Bronchial epithelial cell (primary cell): ENCODE results near the gene ZDHHC11. TPM values are rescaled to one million over a fixed set of nuclear protein-coding genes. Genes with fewer than 3 reads are reported as not detected.
"Not testable (repeated sequence)": the region's sequence is repeated elsewhere in the genome, so short reads cannot be mapped to it uniquely, and the experiment has no call there.

Source experiments
- DNase-seq: peaks from one replicate; pipeline ENCODE4 v3.0.0-alpha.2; 2010; ENCODE audit warnings: low read depth
- FAIRE-seq: peaks from 2 replicates; lab custom pipeline; 2011; peaks lifted over from hg19 to GRCh38; lab: Jason Lieb, UNC
- H3K27me3 ChIP-seq: 2 replicates; pipeline ENCODE4 v1.5.1; 2011; ENCODE audit warnings: low read length; ENCODE audit not compliant: control insufficient read depth, insufficient read depth
- H3K36me3 ChIP-seq: 2 replicates; pipeline ENCODE4 v1.5.1; 2011; ENCODE audit warnings: low read length; ENCODE audit not compliant: control insufficient read depth, insufficient read depth
- H3K4me3 ChIP-seq: 2 replicates; pipeline ENCODE4 v1.5.1; 2011; ENCODE audit warnings: mild to moderate bottlenecking, low read depth, low read length, control low read depth
- total RNA-seq: library from RNA; depleted of rRNA; stranded (reverse); fragments of >200 nt; gene quantifications from 2 replicates; pipeline ENCODE4 v1.2.1, GENCODE V29; 2014
- TF ChIP-seq, protein P1 (sequence below): IDR thresholded peaks from 2 replicates; pipeline ENCODE4 v1.5.1; 2011; ENCODE audit warnings: mild to moderate bottlenecking, moderate library complexity, low read length, control low read depth, inconsistent platforms; ENCODE audit not compliant: insufficient read depth, severe bottlenecking

ZDHHC11 gene
- total RNA-seq, 1 donor from 2014 or later, result 0.53 TPM

DNA sequence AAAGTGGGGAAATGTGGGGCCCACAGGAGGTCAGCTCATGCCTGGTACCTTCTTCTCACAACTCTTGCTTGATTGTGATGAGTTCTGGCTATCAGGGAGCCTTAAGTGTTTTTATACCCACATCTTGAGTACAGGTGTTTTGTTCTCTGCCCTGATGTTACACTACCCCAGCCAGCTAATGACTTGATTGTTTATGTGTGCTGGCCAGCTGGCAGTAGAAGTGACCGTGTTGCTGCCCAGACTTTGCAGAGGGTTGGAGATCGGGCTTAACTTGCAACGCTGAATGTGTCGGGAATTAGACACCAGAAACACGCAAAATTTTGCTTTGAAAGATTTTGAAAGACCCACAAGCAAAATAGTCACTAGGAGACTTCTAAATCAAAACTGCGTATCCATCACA lies 49.3 kb downstream of the ZDHHC11 start:
- FAIRE-seq, result no peak
- TF ChIP-seq, protein P1, sequence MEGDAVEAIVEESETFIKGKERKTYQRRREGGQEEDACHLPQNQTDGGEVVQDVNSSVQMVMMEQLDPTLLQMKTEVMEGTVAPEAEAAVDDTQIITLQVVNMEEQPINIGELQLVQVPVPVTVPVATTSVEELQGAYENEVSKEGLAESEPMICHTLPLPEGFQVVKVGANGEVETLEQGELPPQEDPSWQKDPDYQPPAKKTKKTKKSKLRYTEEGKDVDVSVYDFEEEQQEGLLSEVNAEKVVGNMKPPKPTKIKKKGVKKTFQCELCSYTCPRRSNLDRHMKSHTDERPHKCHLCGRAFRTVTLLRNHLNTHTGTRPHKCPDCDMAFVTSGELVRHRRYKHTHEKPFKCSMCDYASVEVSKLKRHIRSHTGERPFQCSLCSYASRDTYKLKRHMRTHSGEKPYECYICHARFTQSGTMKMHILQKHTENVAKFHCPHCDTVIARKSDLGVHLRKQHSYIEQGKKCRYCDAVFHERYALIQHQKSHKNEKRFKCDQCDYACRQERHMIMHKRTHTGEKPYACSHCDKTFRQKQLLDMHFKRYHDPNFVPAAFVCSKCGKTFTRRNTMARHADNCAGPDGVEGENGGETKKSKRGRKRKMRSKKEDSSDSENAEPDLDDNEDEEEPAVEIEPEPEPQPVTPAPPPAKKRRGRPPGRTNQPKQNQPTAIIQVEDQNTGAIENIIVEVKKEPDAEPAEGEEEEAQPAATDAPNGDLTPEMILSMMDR, result no peak
- H3K4me3 ChIP-seq, result no peak overlapping the region
- DNase-seq, result no peak
- no peaks in the 10 kb centered on the region for H3K36me3 ChIP-seq
- H3K27me3 ChIP-seq, result no peaks in the 10 kb centered on the region

DNA sequence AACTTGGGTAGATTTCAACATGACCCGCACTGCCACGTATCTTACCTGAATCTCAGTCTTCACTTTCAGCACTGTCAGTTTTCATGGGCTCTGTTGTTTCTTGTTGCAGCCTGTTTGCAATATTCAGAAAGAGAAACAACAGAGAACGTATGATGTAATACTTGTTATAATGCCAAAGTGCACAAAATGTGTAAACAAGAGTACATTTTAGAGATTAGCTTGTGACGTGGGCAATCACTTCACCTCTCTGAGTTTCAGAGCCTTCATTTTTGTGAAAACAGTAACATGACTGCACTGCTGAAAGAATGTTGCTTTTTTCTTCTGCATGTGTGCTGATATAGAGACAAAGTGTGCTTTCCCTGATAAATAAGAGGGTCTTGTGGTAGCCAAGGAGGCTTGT lies 49.7 kb downstream of the ZDHHC11 start:
- FAIRE-seq, H3K27me3 ChIP-seq, H3K4me3 ChIP-seq, H3K36me3 ChIP-seq: not testable (repeated sequence)
- DNase-seq, result peak; percentile 80

DNA sequence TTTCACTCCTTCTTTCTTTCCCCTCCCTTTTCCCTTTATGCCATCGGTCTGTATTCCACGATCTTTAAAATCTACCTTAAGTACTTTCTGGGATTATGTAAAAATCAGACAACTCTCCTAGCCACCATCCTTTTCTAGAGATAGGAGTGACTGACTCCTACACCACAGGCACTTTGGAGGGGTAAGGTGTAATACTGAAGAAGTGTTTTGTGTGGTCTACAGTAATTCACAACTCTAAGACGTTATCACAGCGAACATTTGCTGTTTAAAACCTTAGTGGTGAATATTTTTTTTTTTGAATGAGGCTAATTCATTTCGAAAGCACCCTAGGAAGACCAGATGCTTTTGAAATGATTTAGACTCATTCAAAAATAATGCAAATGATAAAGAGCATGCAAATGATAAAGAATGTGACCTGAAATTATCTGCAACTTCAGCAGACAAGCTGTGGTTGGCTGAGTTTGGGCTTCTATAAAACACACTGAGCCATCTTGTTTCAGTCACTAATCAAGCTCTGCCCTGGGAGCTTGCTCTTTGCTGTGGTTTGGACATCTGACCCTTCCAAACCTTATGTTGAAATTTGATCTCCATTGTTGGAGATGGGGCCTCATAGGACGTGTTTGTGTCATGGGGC lies 52.2 kb downstream of the ZDHHC11 start:
- not testable (repeated sequence) for FAIRE-seq

DNA sequence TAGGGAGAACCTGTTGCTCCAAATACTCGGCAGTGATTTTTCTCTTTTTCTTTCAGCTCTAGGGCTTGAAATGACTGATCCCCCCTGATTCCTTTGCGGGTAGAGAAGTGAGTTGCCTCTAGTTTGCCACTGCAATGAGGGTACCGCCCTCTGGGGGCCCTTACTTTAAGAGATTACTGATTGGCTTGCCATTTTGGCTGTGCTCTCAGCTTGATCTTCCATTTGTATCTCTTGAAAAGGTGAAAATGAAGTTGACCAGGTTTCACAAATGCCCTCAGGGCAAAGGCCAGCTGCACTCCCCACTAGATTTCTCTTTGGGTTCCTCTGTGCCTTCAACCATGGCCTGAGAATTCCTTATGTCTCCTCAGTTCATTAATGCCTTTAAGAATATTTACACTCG lies 52.8 kb downstream of the ZDHHC11 start:
- H3K4me3 ChIP-seq, DNase-seq, H3K36me3 ChIP-seq, FAIRE-seq, H3K27me3 ChIP-seq: not testable (repeated sequence)

More for the DNA sequence above, 52.2 kb downstream of the ZDHHC11 start:
- H3K4me3 ChIP-seq, H3K27me3 ChIP-seq, H3K36me3 ChIP-seq, DNase-seq: not testable (repeated sequence)

DNA sequence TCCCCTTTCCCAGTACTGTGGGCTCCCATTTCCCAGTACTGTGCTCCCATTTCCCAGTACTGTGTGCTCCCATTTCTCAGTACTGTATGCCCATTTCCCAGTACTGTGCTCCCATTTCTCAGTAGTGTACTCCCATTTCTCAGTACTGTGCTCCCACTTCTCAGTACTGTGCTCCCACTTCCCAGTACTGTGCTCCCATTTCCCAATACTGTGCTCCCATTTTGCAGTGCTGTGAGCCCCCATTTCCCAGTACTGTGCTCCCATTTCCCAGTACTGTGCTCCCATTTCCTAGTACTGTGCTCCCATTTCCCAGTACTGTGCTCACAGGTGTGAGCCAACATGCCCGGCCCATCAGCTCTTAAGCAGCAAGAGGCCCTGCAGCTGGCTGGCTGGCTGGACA lies 54.9 kb downstream of the ZDHHC11 start:
- not testable (repeated sequence) for FAIRE-seq, H3K36me3 ChIP-seq, DNase-seq, H3K27me3 ChIP-seq, H3K4me3 ChIP-seq

DNA sequence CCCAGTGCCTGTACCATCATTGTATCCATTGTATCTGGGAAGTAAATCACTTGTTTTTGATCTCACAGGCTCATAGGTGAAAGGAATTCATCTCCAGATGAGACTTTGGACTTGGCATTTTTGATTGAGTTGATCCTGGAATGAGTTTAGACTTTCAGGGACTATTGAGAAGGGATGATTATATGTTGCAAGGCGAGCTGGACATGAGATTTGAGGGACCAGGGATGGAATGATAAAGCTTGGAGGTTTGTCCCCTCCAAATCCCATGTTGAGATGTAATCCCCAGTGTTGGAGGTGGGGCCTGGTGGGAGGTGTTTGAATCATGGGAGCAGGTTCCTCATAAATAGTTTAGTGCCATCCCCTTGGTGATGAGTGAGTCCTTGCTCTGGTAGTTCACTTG lies 55.8 kb downstream of the ZDHHC11 start:
- FAIRE-seq, H3K27me3 ChIP-seq, H3K36me3 ChIP-seq, DNase-seq, H3K4me3 ChIP-seq: not testable (repeated sequence)

DNA sequence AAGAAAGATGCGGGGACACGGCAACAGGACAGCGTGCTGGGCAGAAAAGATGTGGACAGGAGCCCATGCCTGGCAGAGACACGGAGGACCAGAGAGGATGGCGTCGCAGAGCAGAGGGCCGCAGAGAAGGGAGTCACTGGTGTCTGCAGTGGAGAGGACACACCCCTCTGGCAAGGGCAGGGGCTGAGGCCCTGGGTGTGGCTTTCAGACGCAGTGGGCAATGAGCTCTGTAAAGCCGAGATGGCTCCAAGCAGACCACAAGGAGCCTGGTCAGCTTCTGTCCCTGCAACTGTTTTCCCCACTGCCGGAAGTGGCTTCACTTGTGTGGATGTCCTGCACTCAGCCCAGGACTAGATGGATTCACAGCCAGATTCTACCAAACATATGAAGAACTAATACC lies 62.1 kb downstream of the ZDHHC11 start:
- FAIRE-seq, DNase-seq, H3K27me3 ChIP-seq, H3K36me3 ChIP-seq, H3K4me3 ChIP-seq: not testable (repeated sequence)

DNA sequence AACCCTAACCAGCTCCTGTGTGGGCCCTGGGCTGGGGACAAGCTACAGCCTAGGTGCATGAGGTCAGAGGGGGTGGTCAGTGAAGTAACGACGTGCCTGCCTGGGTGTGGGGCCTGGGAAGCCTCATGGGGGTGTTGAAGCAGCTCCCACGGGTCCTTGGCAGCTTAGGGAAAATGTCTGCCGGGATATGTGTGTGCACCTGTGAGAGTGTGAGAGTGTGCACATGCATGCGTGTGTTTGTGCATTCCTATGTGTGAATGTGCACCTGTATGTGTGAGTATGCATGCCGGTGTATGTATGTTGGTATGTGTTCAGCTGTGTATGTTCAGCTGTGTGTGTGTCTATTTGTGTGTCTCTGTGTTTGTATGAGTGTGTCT lies 62.9 kb downstream of the ZDHHC11 start:
- not testable (repeated sequence) for DNase-seq, H3K36me3 ChIP-seq, H3K27me3 ChIP-seq, FAIRE-seq, H3K4me3 ChIP-seq

DNA sequence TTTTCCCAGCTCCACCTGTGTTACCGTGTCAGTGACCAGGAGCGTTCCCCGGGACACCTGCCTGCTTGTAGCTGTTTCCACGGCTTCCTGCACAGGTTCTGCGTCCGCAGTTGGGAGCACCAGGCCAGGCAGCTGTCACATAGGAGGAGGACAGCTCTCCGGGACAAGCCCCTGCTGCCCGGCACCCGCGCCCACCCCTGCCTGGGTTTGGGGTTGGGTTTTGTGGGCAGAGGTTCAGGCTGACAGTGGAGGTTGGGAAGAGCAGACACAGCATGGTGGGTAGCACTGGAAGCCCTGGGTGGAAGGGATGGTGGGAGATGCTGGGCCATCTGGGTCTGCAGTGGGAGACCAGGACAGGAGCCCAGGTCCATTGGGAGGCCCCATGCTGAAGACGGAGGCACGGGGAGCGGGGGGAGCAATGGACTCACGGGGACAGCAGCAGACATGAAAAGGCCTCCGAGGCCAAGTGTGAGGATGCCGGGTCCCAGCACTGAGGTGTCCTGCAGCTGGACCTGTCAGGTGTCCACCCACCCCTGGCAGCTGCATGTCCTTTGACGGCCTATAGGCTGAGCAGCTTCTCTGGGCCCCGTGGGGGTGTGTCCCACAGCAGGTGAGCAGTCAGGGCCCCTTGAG lies 63.4 kb downstream of the ZDHHC11 start:
- not testable (repeated sequence) for H3K4me3 ChIP-seq, FAIRE-seq, H3K27me3 ChIP-seq, H3K36me3 ChIP-seq, DNase-seq

DNA sequence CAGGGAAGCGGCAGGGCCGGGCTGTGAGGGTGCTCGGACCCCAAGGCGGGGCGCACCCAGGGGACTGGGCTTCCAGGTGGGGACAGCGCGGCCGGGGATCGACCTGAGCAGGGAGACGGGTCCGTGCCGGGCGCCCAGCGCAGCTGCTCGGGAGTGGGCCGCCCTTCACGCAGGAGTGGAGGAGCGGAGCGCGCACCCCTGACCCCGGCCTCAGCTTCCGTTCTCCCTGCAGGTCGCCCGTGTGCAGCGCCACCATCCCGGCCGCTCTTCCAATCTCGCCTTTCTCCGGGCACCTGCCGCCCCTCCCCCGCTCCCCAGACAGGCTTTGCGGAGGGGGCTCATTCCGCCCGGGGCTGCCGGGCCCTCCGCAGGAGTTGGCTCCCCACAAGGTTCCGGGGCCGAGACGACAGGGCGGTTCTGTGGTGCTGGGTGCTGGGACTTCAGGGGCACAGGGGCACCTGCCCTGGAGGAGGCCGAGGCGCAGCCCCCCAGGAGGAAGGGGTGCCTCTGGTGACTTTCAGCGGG lies 65.5 kb downstream of the ZDHHC11 start:
- H3K36me3 ChIP-seq, DNase-seq, FAIRE-seq, H3K27me3 ChIP-seq: not testable (repeated sequence)
- H3K4me3 ChIP-seq, result peak overlapping the region; percentile 49

DNA sequence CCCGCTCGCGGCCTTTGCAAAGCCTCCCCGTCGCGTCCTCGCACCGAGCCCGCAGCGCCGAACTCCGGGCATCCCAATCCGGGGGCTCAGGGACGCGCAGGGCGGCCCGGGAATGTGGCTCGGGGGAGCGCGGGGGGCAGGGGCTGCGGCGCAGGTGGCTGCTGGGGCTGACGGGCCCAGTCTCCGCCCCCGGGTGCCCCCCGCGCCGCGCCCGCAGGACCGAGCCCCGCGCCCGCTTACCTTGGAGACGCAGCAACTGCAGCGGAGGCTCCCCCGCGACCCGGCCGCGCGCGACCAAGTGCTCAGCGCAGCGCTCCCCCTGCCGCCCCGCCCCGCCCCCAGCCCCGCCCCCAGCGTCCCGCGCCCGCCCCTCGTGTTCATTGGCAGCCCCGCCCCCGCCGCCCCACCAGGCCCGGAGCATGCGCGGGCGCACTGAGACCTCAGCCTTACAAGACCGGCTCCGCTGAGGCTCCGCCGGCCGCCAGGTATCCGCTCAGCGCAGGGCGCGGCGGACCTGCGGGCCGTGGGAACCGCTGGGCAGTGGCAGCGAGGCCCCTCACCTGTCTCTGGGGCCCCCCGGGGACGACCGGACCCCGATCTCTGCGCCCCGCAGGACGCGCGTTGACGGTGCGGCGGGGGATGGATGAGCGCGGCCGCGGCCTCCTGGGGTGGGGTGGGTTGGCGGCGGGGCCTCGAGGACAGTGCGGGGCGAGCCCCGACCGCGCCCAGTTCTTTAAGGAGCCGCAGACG lies 66.2 kb downstream of the ZDHHC11 start, which contains the start of gene ZDHHC11B:
ZDHHC11B (minus strand) TSS at position 302 of the 750 bp plus-strand sequence. CDS start 17,810 bp downstream, outside the sequence.
- FAIRE-seq, H3K36me3 ChIP-seq, H3K27me3 ChIP-seq: not testable (repeated sequence)
- DNase-seq, result peak; percentile 39
- peak within 1 kb of the TSS; percentile 49 for H3K4me3 ChIP-seq

DNA sequence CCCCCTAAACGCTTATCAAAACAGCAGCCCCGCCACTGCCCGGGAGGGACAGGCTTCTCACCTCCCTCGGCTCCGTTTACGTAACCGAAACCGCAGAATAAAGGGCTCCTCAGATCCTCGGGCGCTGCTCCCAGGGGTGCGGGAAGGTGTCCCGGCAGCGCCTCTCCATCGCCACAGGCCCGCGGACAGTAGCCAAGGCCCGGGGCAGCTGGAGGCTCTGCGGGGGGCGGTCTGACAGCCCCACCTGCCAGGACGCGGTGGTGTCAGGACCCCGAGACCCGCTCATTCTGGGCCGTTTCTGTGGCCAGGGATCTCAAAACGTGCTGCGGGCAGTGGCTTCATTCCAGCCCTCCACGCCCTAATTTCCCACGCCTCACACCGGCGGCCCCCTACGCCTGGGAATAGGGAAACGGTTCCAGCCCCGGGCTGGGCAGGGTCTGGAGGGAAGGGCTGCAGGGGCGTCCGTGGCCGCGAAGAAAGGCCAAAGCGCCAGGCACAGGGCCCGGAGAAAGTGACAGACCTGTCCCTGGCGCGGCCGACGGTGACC lies 66.8 kb downstream of the ZDHHC11 start:
- FAIRE-seq, H3K27me3 ChIP-seq, DNase-seq, H3K36me3 ChIP-seq: not testable (repeated sequence)
- H3K4me3 ChIP-seq, result peak overlapping the region; percentile 42
